ENCODE data around the gene MYBL2. TPM values are rescaled to one million over a fixed set of nuclear protein-coding genes. Genes with fewer than 3 reads are reported as not detected.

Gene MYBL2
- total RNA-seq, 1 donor from 2014 or later: 108 TPM

DNA sequence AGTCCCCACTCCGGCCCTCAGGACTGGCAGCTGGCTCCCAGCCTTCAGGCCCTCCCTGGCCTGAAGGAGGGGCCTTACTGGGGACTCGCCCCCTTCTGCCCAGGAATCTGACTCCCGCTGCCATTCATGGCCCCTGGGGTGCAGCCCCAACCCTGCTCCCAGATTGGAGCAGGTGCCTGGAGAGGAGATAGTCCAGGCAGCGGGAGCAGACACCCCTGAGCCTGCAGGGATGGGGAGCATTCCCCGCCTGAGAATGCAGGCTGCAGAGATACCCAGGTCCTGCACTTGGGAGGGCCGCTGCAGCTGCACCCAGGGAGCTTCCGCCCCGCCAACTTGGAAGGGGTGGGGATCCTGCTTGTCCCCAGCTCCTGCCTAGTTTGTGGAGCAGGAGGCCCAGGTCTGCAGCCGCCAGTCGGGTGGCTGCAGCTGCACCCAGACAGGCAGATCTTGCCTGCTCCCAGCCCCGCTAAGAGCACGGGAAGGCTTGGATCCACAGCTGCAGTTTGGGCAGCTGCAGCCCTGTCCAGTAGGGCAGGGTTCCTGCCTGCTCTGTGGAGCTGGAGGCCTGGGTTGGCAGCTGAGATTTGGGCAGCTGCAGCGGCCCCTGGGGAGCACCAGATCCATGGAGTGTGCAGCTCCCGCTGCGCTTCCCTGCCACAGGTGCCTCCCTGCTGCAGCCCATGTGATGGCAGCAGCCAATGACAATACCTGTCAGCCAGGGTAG lies 54.7 kb downstream of the MYBL2 start:
- Mint-ChIP-seq H3K27ac (peak overlapping the region; percentile 79), H3K36me3 (ENCODE audit: low read depth) (peaks cover 15% of the 10 kb centered on the region), H3K4me3 (peak overlapping the region; percentile 66), H3K27me3 (no peaks in the 10 kb centered on the region), H3K9me3 (peaks cover 4% of the 10 kb centered on the region), H3K4me1 (peaks cover 16% of the 10 kb centered on the region)
- intact Hi-C loops (cut with micrococcal nuclease): loop anchor here (2.0 kb wide), 2 partner anchors 15 to 29 kb away; no protein-coding TSS in a partner anchor
- DNase-seq: no peak

DNA sequence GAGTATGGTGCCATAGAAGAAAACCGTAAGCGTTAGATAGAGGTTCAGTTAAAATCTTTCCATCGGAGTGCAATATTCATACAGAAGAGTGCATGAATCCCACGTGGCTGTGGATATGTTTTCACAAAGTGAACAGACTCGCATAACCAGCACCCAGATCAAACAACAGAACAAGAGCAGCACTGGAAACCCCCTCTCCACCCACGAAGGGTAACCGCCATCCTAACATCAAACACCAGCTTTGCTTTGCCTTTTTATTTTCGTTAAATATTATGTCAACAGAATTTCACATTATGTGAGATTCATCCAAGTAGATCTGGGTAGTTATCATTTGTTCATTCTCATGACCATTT lies 55.2 kb downstream of the MYBL2 start:
- peak; percentile 87 for DNase-seq
- H3K9me3 Mint-ChIP-seq: peaks cover 4% of the 10 kb centered on the region
- H3K36me3 Mint-ChIP-seq (ENCODE audit: low read depth): peaks cover 12% of the 10 kb centered on the region
- peak overlapping the region; percentile 79 for H3K27ac Mint-ChIP-seq
- intact Hi-C loops (cut with micrococcal nuclease): loop anchor here (2.0 kb wide), 2 partner anchors 15 to 29 kb away; no protein-coding TSS in a partner anchor
- H3K4me3 Mint-ChIP-seq: peak overlapping the region; percentile 66
- no peaks in the 10 kb centered on the region for H3K27me3 Mint-ChIP-seq
- H3K4me1 Mint-ChIP-seq: peaks cover 14% of the 10 kb centered on the region

DNA sequence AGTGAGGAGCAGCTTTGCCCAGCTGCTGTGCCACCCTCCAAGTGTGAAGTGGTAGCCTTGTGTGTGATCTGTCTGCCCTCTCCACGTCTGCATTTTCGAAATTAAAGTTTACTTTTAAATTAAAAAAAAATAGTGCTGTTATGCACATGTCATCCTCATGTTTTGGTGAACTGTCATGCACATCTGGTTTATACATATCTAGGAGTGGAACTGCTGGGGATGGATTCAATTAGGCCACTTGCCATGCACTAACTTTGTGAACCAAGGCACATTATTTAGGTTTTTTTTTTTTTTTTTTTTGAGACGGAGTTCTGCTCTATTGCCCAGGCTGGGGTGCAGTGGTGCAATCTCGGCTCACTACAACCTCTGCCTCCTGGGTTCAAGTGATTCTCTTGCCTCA lies 56.3 kb downstream of the MYBL2 start:
- H3K9me3 Mint-ChIP-seq: peaks cover 4% of the 10 kb centered on the region
- no peak overlapping the region for H3K4me3 Mint-ChIP-seq
- intact Hi-C loops (cut with micrococcal nuclease): loop anchor here (2.0 kb wide), 2 partner anchors 14 to 28 kb away; no protein-coding TSS in a partner anchor
- DNase-seq: no peak
- H3K27ac Mint-ChIP-seq: no peak overlapping the region
- H3K36me3 Mint-ChIP-seq (ENCODE audit: low read depth): peaks cover 10% of the 10 kb centered on the region
- peaks cover 17% of the 10 kb centered on the region for H3K4me1 Mint-ChIP-seq
- no peaks in the 10 kb centered on the region for H3K27me3 Mint-ChIP-seq

DNA sequence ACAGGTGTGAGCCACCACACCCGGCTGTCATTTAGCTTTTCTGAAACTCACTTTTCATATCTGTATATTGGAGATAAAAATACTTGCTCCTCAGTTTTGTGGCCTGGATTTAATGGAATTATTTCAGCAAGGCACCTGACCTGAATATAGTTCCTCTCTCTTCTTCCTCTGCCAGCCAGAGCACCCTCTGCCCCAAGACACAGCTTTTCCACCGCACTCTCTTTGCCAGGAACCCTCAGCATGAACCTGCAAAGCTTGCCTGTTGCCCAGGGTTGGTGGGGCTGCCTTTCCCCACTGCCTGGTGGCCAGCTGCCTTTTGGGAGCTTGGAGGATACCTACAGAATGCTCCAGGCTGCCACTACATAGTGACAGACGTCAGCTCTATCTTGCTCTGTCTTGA lies 56.8 kb downstream of the MYBL2 start:
- intact Hi-C loops (cut with micrococcal nuclease): loop anchor here (2.0 kb wide), 2 partner anchors 13 to 27 kb away; no protein-coding TSS in a partner anchor
- Mint-ChIP-seq H3K27ac (no peak overlapping the region), H3K4me3 (no peak overlapping the region), H3K4me1 (peaks cover 21% of the 10 kb centered on the region), H3K27me3 (no peaks in the 10 kb centered on the region), H3K9me3 (peaks cover 4% of the 10 kb centered on the region), H3K36me3 (ENCODE audit: low read depth) (peaks cover 13% of the 10 kb centered on the region)
- no peak for DNase-seq

DNA sequence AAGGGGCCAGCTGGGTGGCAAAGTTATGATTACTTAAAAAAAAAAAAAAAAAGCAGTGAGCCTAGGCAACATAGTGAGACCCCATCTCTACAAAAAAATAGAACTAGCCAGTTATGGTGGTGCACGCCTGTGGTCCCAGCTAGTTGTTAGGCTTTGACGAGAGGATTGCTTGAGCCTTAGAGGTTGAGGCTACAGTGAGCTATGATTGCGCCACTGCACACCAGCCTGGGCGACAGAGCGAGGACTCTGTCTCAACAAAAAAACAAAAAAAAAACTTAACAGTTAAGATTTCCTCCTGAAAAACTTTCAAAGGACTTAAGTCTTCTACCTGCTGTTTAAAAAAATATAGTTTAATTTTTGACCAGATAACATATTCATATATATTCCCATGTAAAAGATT lies 57.5 kb downstream of the MYBL2 start:
- Mint-ChIP-seq H3K4me1 (peaks cover 26% of the 10 kb centered on the region), H3K27me3 (no peaks in the 10 kb centered on the region), H3K4me3 (no peak overlapping the region), H3K27ac (no peak overlapping the region), H3K36me3 (ENCODE audit: low read depth) (peaks cover 12% of the 10 kb centered on the region), H3K9me3 (peaks cover 4% of the 10 kb centered on the region)
- DNase-seq: no peak
- intact Hi-C loops (cut with micrococcal nuclease): no loop called here

DNA sequence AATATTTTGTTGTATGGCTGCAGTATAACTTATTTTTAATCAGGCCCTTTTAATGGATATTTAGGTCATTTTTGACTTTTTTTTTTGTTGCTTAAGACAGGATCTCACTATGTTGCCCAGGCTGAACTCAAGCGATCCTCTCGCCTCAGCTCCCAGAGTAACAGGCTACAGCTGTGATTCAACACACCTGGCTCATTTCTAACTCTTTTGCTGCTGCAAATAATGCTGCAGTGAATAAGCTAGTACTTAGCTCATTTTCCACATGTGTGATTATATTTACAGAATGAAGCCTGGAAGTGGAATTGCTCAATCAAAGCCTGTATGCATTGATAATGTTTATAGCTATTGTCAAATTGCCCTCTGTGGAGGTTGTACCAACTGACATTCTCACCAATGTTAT lies 58.8 kb downstream of the MYBL2 start:
- Mint-ChIP-seq H3K27ac (no peak overlapping the region), H3K36me3 (ENCODE audit: low read depth) (peaks cover 7% of the 10 kb centered on the region), H3K4me3 (no peak overlapping the region), H3K9me3 (no peaks in the 10 kb centered on the region), H3K4me1 (peaks cover 26% of the 10 kb centered on the region), H3K27me3 (no peaks in the 10 kb centered on the region)
- no peak for DNase-seq
- intact Hi-C loops (cut with micrococcal nuclease): no loop called here

DNA sequence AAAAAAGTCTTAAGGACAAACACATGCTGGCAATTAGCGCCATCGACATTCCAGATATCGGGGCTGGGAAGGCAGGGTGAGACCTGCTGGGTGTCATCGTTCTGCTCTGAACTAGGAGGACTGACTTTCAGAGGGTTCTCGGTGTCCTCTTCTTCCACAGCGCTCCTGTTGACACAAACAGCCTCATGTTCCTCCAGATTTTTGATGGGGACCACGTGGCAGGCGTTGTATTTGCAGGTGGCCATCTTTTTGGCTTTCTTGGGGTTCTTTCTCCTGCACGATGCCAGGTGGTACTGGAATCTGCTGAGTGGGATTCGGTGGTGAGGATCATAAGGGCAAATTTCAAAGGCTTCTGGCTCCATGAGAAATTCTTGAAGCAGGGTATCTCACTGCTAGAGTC lies 59.4 kb downstream of the MYBL2 start:
- H3K9me3 Mint-ChIP-seq: no peaks in the 10 kb centered on the region
- DNase-seq: no peak
- H3K4me3 Mint-ChIP-seq: no peak overlapping the region
- peaks cover 25% of the 10 kb centered on the region for H3K4me1 Mint-ChIP-seq
- H3K27me3 Mint-ChIP-seq: no peaks in the 10 kb centered on the region
- no peak overlapping the region for H3K27ac Mint-ChIP-seq
- intact Hi-C loops (cut with micrococcal nuclease): no loop called here
- peaks cover 7% of the 10 kb centered on the region for H3K36me3 Mint-ChIP-seq (ENCODE audit: low read depth)

DNA sequence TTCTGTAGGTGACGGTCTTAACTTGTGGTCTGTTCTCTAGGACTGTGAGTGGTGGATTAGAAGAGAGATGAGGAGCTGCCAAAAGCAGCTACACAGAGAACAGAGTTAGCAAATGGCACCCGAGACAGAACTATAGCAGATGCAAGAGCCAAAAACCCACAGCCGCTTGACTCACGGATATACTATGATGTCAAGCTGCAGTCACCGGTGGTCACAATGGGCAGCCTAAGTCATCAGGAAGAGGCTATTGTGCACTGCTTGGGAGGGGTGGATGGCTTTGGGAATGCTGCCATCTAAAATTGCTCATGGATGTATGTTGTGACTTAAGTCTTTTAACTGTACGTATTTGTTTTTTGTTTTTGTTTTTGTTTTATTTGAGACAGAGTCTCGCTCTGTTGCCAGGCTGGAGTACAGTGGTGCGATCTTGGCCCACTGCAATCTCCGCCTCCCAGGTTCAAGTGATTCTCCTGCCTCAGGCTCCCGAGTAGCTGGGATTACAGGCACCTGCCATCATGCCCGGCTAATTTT lies 60.0 kb downstream of the MYBL2 start, which contains the start of gene GTSF1L:
TSS of gene GTSF1L (minus strand) at position 192 of the 528 bp plus-strand sequence. CDS start 308 bp downstream, outside the sequence.
- no peak within 1 kb of the TSS for H3K4me3 Mint-ChIP-seq
- no peak within 1 kb of the TSS for H3K27ac Mint-ChIP-seq
- no peaks in the 10 kb centered on the region for H3K9me3 Mint-ChIP-seq
- DNase-seq: no peak
- intact Hi-C loops (cut with micrococcal nuclease): no loop called here
- peaks cover 24% of the 10 kb centered on the region for H3K4me1 Mint-ChIP-seq
- H3K27me3 Mint-ChIP-seq: no peaks in the 10 kb centered on the region
- peaks cover 7% of the 10 kb centered on the region for H3K36me3 Mint-ChIP-seq (ENCODE audit: low read depth)

DNA sequence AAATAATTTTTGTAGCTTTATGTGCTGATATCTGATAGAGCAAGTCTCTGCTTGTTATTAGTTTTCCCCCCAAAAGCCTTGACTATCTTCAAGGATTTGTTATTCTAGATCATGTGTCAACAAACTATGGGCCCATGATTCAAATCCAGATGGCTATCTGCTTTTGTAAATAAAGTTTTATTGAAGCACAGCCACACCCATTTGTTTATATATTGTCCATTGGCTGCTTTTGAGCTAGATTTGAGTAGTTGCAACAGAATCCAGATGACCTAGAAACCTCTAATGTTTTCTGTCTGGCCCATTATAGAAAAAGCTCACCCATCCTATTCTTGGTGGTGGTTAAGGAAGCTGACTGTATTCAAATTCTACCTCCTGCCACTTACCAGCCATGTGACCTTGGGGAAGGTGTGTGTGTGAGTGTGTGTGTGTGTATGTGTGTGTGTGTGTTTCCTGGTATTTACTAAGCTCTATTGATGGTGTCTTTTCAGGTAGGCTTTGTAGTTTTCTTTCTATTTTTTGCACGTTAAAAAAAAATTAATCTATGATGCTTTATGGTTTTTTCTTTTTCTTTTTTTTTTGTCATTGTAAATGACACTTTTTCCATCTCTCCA lies 61.2 kb downstream of the MYBL2 start:
- peaks cover 7% of the 10 kb centered on the region for H3K36me3 Mint-ChIP-seq (ENCODE audit: low read depth)
- H3K4me1 Mint-ChIP-seq: peaks cover 21% of the 10 kb centered on the region
- H3K27me3 Mint-ChIP-seq: no peaks in the 10 kb centered on the region
- H3K4me3 Mint-ChIP-seq: no peak overlapping the region
- intact Hi-C loops (cut with micrococcal nuclease): no loop called here
- no peaks in the 10 kb centered on the region for H3K9me3 Mint-ChIP-seq
- no peak overlapping the region for H3K27ac Mint-ChIP-seq
- DNase-seq: peak; percentile 75

DNA sequence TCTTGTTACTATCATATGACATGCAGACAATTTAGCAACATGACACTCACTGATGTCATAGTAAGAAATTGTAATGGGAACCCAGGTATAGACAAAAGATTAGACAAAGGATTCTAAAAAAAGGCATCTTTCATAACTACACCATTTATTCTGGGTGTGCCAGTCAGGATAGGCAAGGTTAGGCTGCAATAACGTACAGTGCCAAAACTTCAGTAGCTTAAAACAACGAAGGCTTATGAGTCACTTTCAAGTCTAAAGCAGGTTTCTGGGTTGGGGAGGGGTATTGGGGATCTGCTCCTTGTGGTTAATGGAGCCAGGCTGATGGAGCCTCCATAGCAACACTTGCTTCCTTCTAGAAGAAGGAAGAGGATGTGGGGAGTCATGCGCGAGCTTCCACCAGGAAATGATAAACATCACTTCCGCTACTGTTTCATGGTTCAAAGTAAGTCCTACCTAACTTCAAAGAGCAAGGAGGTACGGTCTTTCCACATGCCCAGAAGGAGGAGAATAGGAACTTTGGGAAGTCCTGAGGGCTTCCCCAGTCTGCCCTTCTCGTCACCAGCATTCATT lies 61.9 kb downstream of the MYBL2 start:
- Mint-ChIP-seq H3K9me3 (no peaks in the 10 kb centered on the region), H3K4me3 (no peak overlapping the region), H3K27ac (no peak overlapping the region), H3K27me3 (no peaks in the 10 kb centered on the region), H3K4me1 (peaks cover 22% of the 10 kb centered on the region), H3K36me3 (ENCODE audit: low read depth) (peaks cover 7% of the 10 kb centered on the region)
- intact Hi-C loops (cut with micrococcal nuclease): no loop called here
- DNase-seq: no peak

DNA sequence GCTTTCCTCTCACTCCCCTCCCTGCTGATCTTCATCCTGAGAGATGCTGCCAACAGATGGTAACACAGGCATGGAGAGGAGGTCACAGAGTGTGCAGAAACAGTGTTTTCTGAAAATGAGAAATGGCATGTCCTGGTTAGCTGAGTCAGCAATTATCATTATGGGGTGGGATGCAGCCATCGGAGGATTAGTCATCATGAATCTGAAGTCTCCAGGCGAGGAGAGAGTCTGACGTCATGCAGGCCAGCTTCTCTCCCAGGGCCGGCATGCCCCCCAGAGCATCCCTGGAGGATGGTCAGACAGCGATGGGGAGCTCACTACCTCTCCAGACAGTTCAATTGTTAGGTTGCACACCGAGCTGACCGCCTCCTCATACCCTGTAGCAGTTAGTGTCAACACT lies 64.6 kb downstream of the MYBL2 start:
- Mint-ChIP-seq H3K27me3 (no peaks in the 10 kb centered on the region), H3K36me3 (ENCODE audit: low read depth) (peaks cover 7% of the 10 kb centered on the region), H3K9me3 (no peaks in the 10 kb centered on the region), H3K27ac (no peak overlapping the region), H3K4me1 (peaks cover 25% of the 10 kb centered on the region), H3K4me3 (no peak overlapping the region)
- no peak for DNase-seq
- intact Hi-C loops (cut with micrococcal nuclease): no loop called here

DNA sequence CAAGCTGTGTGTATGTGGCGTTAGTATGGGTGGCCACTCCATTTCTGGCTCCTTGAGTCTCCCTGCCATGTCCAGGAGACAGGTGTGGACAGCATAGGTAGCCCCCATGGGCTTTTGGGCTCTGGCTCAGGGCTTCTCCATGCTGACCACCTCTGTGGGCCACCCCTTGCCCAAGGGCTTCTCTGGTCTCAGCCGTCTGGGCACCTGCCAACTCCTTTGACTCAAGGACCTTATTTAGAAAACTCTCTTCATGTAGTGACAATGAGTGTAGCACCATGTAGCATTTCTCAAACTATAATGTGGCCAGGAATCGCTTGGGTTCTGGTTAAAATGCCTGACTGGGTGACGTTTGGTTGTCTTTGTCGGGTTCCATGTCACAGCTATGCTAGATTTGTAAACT lies 65.0 kb downstream of the MYBL2 start:
- no peak overlapping the region for H3K27ac Mint-ChIP-seq
- peaks cover 29% of the 10 kb centered on the region for H3K4me1 Mint-ChIP-seq
- intact Hi-C loops (cut with micrococcal nuclease): no loop called here
- H3K36me3 Mint-ChIP-seq (ENCODE audit: low read depth): peaks cover 7% of the 10 kb centered on the region
- no peaks in the 10 kb centered on the region for H3K9me3 Mint-ChIP-seq
- no peak overlapping the region for H3K4me3 Mint-ChIP-seq
- H3K27me3 Mint-ChIP-seq: no peaks in the 10 kb centered on the region
- DNase-seq: no peak

DNA sequence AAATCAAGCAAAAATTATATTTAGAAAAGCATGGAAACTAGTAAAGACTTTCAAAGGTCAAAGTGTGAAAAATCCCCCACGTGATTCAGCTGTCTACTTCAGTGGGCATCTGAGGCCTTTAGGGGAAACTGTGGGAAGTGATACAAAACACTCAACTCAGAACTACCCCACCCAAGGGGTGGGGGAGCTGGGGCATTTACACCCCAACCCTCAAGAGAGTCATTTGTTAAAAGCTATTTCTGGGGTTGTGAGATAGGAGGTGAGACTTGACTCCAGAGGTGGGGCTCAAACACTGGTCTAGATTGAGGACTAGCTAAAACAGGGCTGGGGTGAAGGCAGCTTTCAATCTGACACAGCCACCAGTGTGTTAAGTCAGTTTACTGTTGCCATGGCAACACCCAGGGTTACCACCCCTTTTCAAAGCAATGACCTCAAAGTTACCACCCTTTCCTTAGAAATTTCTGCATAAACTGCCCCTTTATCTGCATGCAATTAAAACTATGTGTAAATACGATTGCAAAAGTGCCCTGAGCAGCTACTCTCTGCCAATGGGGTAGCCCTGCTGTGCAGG lies 69.8 kb downstream of the MYBL2 start:
- Mint-ChIP-seq H3K36me3 (ENCODE audit: low read depth) (no peaks in the 10 kb centered on the region), H3K9me3 (no peaks in the 10 kb centered on the region), H3K4me1 (peaks cover 24% of the 10 kb centered on the region), H3K27me3 (no peaks in the 10 kb centered on the region), H3K27ac (peak overlapping the region; percentile 78), H3K4me3 (peak overlapping the region; percentile 10)
- intact Hi-C loops (cut with micrococcal nuclease): loop anchor here (1.0 to 2.0 kb wide), 2 partner anchors 14 to 15 kb away; no protein-coding TSS in a partner anchor
- DNase-seq: peak; percentile 78

Measured in activated CD4-positive, alpha-beta T cell treated with anti-CD3 and anti-CD28 coated beads, Interleukin-2, amount 10 ng/mL, durations not matched to agents 24 days and 14 days (primary cell).